ENCODE results near the gene PPP1R14D.
A peak's percentile ranks its signal among the peaks of the same experiment; 100 is the strongest.

The PPP1R14D gene

GRCh38 chr15:40847223-40847961 is 18.9 kb upstream of the PPP1R14D start:
- no peak for TF ChIP-seq CTCF (IDR thresholded peaks at IDR 0.05)
- intact Hi-C loops (cut with DNase I; ENCODE audit: low total_unique reads): no loop called here
- Histone ChIP-seq H3K27ac (no peak overlapping the region), H3K27me3 (peaks cover 0 to 37% of the 10 kb centered on the region in 2 donors), H3K4me1 (peaks cover 0 to 24% (median 14%) of the 10 kb centered on the region in 4 donors), H3K9me3 (no peaks in the 10 kb centered on the region), H3K36me3 (no peaks in the 10 kb centered on the region), H3K4me3 (no peak overlapping the region)
- DNase-seq: peak; percentile 61 to 75

GRCh38 chr15:40846841-40847222 is 18.3 kb upstream of the PPP1R14D start:
- TF ChIP-seq CTCF (IDR thresholded peaks at IDR 0.05): no peak
- intact Hi-C loops (cut with DNase I; ENCODE audit: low total_unique reads): no loop called here
- Histone ChIP-seq H3K27me3 (peaks cover 0 to 39% of the 10 kb centered on the region in 2 donors), H3K36me3 (no peaks in the 10 kb centered on the region), H3K9me3 (no peaks in the 10 kb centered on the region), H3K4me1 (peaks cover 0 to 24% (median 14%) of the 10 kb centered on the region in 4 donors), H3K4me3 (no peak overlapping the region), H3K27ac (no peak overlapping the region)
- no peak for DNase-seq

GRCh38 chr15:40845511-40846284 is 17.2 kb upstream of the PPP1R14D start:
- no peaks in the 10 kb centered on the region for H3K9me3 ChIP-seq
- H3K4me3 ChIP-seq: no peak overlapping the region
- no peaks in the 10 kb centered on the region for H3K36me3 ChIP-seq
- intact Hi-C loops (cut with DNase I; ENCODE audit: low total_unique reads): no loop called here
- DNase-seq: no peak
- no peak for TF ChIP-seq CTCF (IDR thresholded peaks at IDR 0.05)
- peaks cover 0 to 24% (median 14%) of the 10 kb centered on the region in 4 donors for H3K4me1 ChIP-seq
- H3K27me3 ChIP-seq: peaks cover 0 to 43% of the 10 kb centered on the region in 2 donors
- H3K27ac ChIP-seq: no peak overlapping the region

GRCh38 chr15:40845036-40845435 is 16.5 kb upstream of the PPP1R14D start:
- H3K9me3 ChIP-seq: no peaks in the 10 kb centered on the region
- intact Hi-C loops (cut with DNase I; ENCODE audit: low total_unique reads): no loop called here
- peak overlapping the region in 1 of 2 donors; percentile 54 for H3K4me3 ChIP-seq
- DNase-seq: no peak
- peaks cover 0 to 43% of the 10 kb centered on the region in 2 donors for H3K27me3 ChIP-seq
- no peaks in the 10 kb centered on the region for H3K36me3 ChIP-seq
- peaks cover 0 to 24% (median 14%) of the 10 kb centered on the region in 4 donors for H3K4me1 ChIP-seq
- H3K27ac ChIP-seq: no peak overlapping the region
- no peak for TF ChIP-seq CTCF (IDR thresholded peaks at IDR 0.05)

GRCh38 chr15:40844696-40845030 is 16.2 kb upstream of the PPP1R14D start:
- Histone ChIP-seq H3K9me3 (no peaks in the 10 kb centered on the region), H3K27me3 (peaks cover 0 to 43% of the 10 kb centered on the region in 2 donors), H3K4me1 (peaks cover 0 to 24% (median 14%) of the 10 kb centered on the region in 4 donors), H3K36me3 (no peaks in the 10 kb centered on the region), H3K4me3 (peak overlapping the region; percentile 39 to 54), H3K27ac (no peak overlapping the region)
- no peak for DNase-seq
- no peak for TF ChIP-seq CTCF (IDR thresholded peaks at IDR 0.05)
- intact Hi-C loops (cut with DNase I; ENCODE audit: low total_unique reads): no loop called here

Measured in tibial artery (tissue), 4 donors.